Cardiac atrium fibroblast (primary cell): Measurements from ENCODE around the gene SMPDL3A. TPM values are rescaled to one million over a fixed set of nuclear protein-coding genes. Genes with fewer than 3 reads are reported as not detected.

Experiments used
- total RNA-seq: library from RNA; depleted of rRNA; stranded (reverse); fragments of >200 nt; gene quantifications from 2 replicates; pipeline ENCODE4 v1.2.3, GENCODE V29; 2015

Gene SMPDL3A, protein sequence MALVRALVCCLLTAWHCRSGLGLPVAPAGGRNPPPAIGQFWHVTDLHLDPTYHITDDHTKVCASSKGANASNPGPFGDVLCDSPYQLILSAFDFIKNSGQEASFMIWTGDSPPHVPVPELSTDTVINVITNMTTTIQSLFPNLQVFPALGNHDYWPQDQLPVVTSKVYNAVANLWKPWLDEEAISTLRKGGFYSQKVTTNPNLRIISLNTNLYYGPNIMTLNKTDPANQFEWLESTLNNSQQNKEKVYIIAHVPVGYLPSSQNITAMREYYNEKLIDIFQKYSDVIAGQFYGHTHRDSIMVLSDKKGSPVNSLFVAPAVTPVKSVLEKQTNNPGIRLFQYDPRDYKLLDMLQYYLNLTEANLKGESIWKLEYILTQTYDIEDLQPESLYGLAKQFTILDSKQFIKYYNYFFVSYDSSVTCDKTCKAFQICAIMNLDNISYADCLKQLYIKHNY
- 7.4 and 7.8 TPM in 2 replicates for total RNA-seq

DNA sequence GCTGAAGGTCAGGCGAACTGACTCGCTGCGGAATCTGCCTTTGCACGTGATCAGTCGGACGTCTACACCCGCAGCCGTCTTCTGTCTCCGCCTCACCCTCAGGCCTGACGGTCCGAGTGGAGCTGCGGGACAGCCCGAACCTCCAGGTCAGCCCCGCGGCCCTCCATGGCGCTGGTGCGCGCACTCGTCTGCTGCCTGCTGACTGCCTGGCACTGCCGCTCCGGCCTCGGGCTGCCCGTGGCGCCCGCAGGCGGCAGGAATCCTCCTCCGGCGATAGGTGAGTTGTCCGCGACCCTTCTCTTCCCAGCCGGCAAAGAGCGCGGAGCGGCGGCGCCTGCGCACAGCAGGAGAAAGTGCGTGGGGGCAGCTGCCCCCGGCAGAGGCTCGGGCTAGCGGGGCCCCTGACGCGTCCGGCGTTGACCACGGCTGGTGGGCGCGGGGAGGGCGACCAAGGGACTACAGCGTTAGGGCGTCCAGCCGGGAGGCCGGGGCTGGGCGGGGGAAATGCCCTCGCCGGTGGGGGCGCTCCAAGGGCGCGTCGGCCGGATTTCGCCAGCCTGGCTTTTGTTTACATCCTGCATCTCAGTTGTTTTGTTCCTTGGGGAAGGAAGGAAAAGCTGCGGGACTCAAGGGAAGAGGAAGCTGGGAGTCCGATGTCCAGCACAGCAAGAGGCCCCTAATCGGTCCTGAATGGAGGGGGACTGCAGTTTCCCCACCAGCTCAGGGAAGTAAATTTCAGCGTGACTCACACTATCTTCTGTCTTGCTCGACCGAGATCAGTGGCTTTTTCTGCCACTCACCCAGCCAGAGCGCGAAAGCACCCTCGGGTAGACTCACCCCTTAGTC lies at the start of gene SMPDL3A:
Gene SMPDL3A, plus strand, starts transcription at position 77 of the 846 bp plus-strand sequence. Its CDS starts 89 bp downstream, at position 166.

DNA sequence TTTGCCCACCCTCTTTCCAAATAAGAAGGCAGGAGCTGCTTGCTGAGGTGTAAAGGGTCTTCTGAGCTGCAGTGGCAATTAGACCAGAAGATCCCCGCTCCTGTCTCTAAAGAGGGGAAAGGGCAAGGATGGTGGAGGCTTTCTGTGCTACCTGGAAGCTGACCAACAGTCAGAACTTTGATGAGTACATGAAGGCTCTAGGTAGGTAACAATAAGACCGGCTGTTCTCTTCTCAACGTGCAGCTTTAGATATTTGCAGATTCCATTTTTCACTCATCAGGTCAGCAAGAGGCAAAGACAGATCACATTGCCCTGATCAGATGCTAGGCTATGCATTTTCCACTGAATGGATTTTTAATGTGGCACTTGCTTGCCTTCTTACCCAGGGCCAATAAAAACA lies 9.4 kb upstream of the SMPDL3A start, which contains the start of gene FABP7:
Gene FABP7, plus strand, starts transcription at position 50 of the 400 bp plus-strand sequence. Its CDS starts 79 bp downstream, at position 129.

Other genes starting within 250 kb of the SMPDL3A start
- 0.90 and 3.1 TPM in 2 replicates for gene PKIB, start 178.9 kb upstream of the SMPDL3A start, total RNA-seq
- gene FABP7, start 9.5 kb upstream of the SMPDL3A start, total RNA-seq = not detected in 2 replicates
- not detected in 2 replicates for gene CLVS2, start 207.0 kb downstream of the SMPDL3A start, total RNA-seq